Sigmoid colon (tissue), 4 donors: ENCODE measurements around the gene GALNT7.

ENCODE experiments used
- CTCF ChIP-seq, 4 experiments: fragments of 450-650 bp in 3 of 4; fragments of 200-600 bp in 1 of 4; IDR thresholded peaks; one replicate each; pipeline ENCODE4 v1.5.1; 2016 to 2019; ENCODE audit warnings: antibody characterized with exemption in 4 of 4, mild to moderate bottlenecking in 3 of 4, moderate library complexity in 2 of 4
- EP300 ChIP-seq, 4 donors: sonication (generic); formaldehyde crosslinking; IDR thresholded peaks; one replicate each; pipeline ENCODE4 v1.6.1; 2017; ENCODE audit warnings: antibody characterized with exemption in 4 of 4
- POLR2A ChIP-seq, 2 donors: fragments of 450-650 bp; IDR thresholded peaks; one replicate each; pipeline ENCODE4 v1.6.1; 2016; ENCODE audit warnings: antibody characterized with exemption in 2 of 2, mild to moderate bottlenecking in 2 of 2, moderate library complexity in 2 of 2
- POLR2AphosphoS5 ChIP-seq, 4 donors: sonication (generic); formaldehyde crosslinking; IDR thresholded peaks; one replicate each; pipeline ENCODE4 v1.6.1; 2017; ENCODE audit warnings: antibody characterized with exemption in 4 of 4

GRCh38 chr4:173211838-173212237 lies 43.2 kb downstream of the GALNT7 start:
- no peak for TF ChIP-seq CTCF (IDR thresholded peaks at IDR 0.05)
- TF ChIP-seq EP300 (IDR thresholded peaks at IDR 0.05), result no peak
- peak in 1 of 4 donors; percentile 59 for TF ChIP-seq POLR2AphosphoS5 (IDR thresholded peaks at IDR 0.05)
- TF ChIP-seq POLR2A (IDR thresholded peaks at IDR 0.05), result no peak
